ENCODE data around the gene KCNG4. TPM values are rescaled to one million over a fixed set of nuclear protein-coding genes. Genes with fewer than 3 reads are reported as not detected.

KCNG4 gene
- total and polyA plus RNA-seq, 2 donors (not counting 3 experiments of a cell fraction or from before 2014, with no cell fraction given), result not detected

GRCh38 chr16:84232969-84233368, 6.8 kb downstream of the KCNG4 start:
- H3K9ac ChIP-seq (replicated peaks; ENCODE audit: extremely low read depth, insufficient read depth, low read length), result no peak overlapping the region
- no peaks in the 10 kb centered on the region for H3K9me3 ChIP-seq (replicated peaks; ENCODE audit: control insufficient read depth, insufficient read depth, low read length)
- intact Hi-C loops (cut with micrococcal nuclease) (no loop called here), dilution Hi-C loops (cut with MboI; ENCODE audit: extremely low pct_ligation_motif_present, low sequenced_read_pairs) (loop anchor here (25.0 kb wide), 1 partner anchor 179 kb away; no protein-coding TSS in a partner anchor)
- H3K79me2 ChIP-seq (ENCODE audit: control insufficient read depth, insufficient read depth, low read length), result no peaks in the 10 kb centered on the region
- H3K27me3 ChIP-seq (ENCODE audit: control insufficient read depth in 2 of 2, insufficient read depth in 2 of 2, low read length in 2 of 2), result peaks cover 0 to 3% of the 10 kb centered on the region in 2 experiments
- H3K4me3 ChIP-seq (replicated peaks in 1 of 3; ENCODE audit: insufficient read depth in 1 of 3, low read depth in 1 of 3, low read length in 3 of 3), result no peak overlapping the region
- POLR2A ChIA-PET, result no interaction called here
- no peak overlapping the region for H3K4me2 ChIP-seq (ENCODE audit: insufficient read depth, low read length)
- DNase-seq (ENCODE audit: low read depth, low spot score) (no peak), FAIRE-seq (no peak)
- CTCF ChIA-PET, result interaction anchor here (0.6 to 1.9 kb wide), 3 partner anchors 13 to 153 kb away, joined by 3 to 6 read pairs (median 3); partner anchors contain the start of gene TAF1C
- H4K20me1 ChIP-seq (replicated peaks; ENCODE audit: control insufficient read depth, extremely low read depth, insufficient read depth, low read length), result no peaks in the 10 kb centered on the region
- TF ChIP-seq MYC (IDR thresholded peaks at IDR 0.05; ENCODE audit: low read depth, low read length) (no peak), GATA2 (IDR thresholded peaks at IDR 0.05; ENCODE audit: insufficient read depth, insufficient read length, low read depth, low read length) (no peak), EZH2 (IDR thresholded peaks at IDR 0.05; ENCODE audit: borderline replicate concordance, low read depth, low read length, severe bottlenecking) (no peak), POLR2AphosphoS5 (IDR thresholded peaks at IDR 0.05; ENCODE audit: insufficient read depth, low read depth, low read length) (no peak), JUN (IDR thresholded peaks at IDR 0.05; ENCODE audit: borderline replicate concordance, insufficient read depth, insufficient read length, low read depth) (no peak), POLR2A (IDR thresholded peaks at IDR 0.05; ENCODE audit: low read depth, low read length) (no peak), FOS (IDR thresholded peaks at IDR 0.05; ENCODE audit: borderline replicate concordance, insufficient read depth, low read length) (no peak), MAX (IDR thresholded peaks at IDR 0.05; ENCODE audit: insufficient read depth, insufficient read length) (no peak)
- TF ChIP-seq, protein P1, sequence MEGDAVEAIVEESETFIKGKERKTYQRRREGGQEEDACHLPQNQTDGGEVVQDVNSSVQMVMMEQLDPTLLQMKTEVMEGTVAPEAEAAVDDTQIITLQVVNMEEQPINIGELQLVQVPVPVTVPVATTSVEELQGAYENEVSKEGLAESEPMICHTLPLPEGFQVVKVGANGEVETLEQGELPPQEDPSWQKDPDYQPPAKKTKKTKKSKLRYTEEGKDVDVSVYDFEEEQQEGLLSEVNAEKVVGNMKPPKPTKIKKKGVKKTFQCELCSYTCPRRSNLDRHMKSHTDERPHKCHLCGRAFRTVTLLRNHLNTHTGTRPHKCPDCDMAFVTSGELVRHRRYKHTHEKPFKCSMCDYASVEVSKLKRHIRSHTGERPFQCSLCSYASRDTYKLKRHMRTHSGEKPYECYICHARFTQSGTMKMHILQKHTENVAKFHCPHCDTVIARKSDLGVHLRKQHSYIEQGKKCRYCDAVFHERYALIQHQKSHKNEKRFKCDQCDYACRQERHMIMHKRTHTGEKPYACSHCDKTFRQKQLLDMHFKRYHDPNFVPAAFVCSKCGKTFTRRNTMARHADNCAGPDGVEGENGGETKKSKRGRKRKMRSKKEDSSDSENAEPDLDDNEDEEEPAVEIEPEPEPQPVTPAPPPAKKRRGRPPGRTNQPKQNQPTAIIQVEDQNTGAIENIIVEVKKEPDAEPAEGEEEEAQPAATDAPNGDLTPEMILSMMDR (IDR thresholded peaks at IDR 0.05; ENCODE audit: extremely low read depth in 1 of 2, insufficient read depth in 1 of 2, low read depth in 1 of 2, low read length in 2 of 2), result no peak
- no peaks in the 10 kb centered on the region for H3K9me1 ChIP-seq (replicated peaks; ENCODE audit: control insufficient read depth, extremely low read depth, insufficient read depth, low read length)
- no peaks in the 10 kb centered on the region for H3K36me3 ChIP-seq (ENCODE audit: control insufficient read depth in 2 of 2, extremely low read depth in 1 of 2, insufficient read depth in 2 of 2, low read length in 2 of 2)
- no peak overlapping the region for H2AFZ ChIP-seq (ENCODE audit: low read depth, low read length)
- no peak overlapping the region for H3K27ac ChIP-seq (ENCODE audit: insufficient read depth, low read depth, low read length)
- BruUV-seq (replicated peaks), result no TSS peak
- H3K4me1 ChIP-seq (ENCODE audit: control insufficient read depth, extremely low read depth, insufficient read depth, low read length), result peaks cover 2% of the 10 kb centered on the region
